ENCODE measurements around the gene USP15.
A peak's percentile ranks its signal among the peaks of the same experiment; 100 is the strongest.
"Not testable (repeated sequence)": the region's sequence is repeated elsewhere in the genome, so short reads cannot be mapped to it uniquely, and the experiment has no call there.

USP15 gene

DNA sequence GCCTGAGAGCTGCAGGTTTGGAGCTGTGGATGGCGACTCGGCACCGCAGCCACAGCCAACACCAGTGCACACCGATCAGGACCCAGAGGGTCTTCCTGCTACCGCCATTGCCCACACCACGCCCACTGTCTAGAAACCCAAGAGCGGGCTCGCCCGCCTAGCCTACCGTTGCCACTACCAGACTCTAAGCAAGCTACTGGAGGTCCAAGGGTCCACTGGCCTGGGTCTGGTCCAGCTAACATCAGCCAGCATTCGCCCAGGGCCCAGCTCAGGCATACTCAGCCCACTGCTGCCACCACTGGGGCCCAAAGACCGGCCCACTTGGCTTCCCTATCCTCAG, 175.9 kb downstream of the USP15 start:
- ChIA-PET POLR2A (no interaction called here), CTCF (interaction anchor here (0.9 to 6.1 kb wide), 19 partner anchors 8 to 633 kb away, joined by 3 to 161 read pairs (median 7); partner anchors contain the start of gene MON2)
- DNase-seq (ENCODE audit: extremely low spot score) = no peak
- TF ChIP-seq, protein P1, sequence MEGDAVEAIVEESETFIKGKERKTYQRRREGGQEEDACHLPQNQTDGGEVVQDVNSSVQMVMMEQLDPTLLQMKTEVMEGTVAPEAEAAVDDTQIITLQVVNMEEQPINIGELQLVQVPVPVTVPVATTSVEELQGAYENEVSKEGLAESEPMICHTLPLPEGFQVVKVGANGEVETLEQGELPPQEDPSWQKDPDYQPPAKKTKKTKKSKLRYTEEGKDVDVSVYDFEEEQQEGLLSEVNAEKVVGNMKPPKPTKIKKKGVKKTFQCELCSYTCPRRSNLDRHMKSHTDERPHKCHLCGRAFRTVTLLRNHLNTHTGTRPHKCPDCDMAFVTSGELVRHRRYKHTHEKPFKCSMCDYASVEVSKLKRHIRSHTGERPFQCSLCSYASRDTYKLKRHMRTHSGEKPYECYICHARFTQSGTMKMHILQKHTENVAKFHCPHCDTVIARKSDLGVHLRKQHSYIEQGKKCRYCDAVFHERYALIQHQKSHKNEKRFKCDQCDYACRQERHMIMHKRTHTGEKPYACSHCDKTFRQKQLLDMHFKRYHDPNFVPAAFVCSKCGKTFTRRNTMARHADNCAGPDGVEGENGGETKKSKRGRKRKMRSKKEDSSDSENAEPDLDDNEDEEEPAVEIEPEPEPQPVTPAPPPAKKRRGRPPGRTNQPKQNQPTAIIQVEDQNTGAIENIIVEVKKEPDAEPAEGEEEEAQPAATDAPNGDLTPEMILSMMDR (IDR thresholded peaks at IDR 0.05; ENCODE audit: control extremely low read depth, extremely low read depth, low read depth, missing control alignments) = no peak

DNA sequence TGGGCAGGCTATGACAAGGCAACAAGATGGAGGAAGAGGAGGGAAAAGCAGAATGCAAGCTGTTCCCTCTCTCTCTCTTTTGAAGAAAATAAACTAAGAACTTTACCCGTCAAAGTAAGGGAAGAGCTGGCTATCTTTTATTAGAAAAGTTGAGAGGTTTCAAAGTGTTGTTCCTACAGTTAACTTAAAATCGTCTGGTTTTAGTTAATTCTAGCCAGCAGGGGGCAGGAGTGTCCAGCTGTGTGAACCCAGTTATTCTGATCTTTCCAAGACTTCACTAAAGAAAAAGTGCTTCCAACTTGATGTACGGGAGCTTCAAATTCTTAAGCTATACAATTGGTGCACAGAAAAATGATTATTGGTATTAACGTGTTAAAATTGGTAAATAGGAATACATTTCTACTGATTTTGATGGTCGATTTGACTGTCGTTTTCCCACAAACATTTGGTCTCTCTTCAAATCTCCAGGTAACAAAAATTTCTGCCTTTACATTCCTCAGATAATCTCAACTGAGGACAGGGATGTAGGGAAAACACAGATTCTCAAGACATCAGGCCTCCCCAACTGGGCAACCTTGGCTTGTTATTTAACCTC, 178.0 kb downstream of the USP15 start:
- TF ChIP-seq, protein P1 (IDR thresholded peaks at IDR 0.05; ENCODE audit: control extremely low read depth, extremely low read depth, low read depth, missing control alignments) = peak; percentile 50
- POLR2A ChIA-PET = no interaction called here
- CTCF ChIA-PET = interaction anchor here (0.6 to 6.1 kb wide), 34 partner anchors 9 to 378 kb away, joined by 3 to 161 read pairs (median 5); partner anchors contain the start of gene MON2
- DNase-seq (ENCODE audit: extremely low spot score) = peak; percentile 51

DNA sequence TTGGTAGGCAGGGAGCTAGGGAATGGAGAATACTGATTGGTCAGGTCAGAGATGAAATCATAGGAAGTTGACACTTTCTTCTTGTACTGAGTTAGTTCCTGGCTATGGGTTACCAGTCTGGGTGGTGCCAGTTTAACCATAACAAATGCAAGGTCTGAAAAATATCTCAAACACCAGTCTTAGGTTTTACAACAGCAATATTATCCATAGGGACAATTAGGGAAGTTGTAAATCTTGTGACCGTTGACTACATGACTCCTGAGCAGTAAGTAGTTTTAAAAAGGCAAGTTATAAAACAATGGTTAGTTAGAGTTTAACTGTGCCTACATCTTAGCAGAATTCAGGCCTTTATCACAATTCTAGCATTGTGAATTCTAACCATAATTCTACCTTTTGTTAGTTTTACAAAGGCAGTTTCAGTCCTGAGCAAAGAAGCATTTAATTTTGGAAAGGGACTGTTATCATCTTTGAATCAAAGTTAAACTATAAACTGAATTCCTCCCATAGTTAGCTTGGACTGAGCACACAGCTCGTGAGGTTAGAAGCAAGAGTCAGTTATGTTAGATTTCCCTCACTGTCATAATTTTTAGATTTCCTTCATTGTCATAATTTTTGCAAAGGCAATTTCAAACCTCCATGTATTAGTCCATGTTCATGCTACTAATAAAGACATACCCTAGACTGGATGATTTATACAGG, 186.7 kb downstream of the USP15 start:
- CTCF ChIA-PET = interaction anchor here (1.2 to 2.6 kb wide), 5 partner anchors 9 to 45 kb away, joined by 3 to 14 read pairs (median 3); no protein-coding TSS in a partner anchor

DNA sequence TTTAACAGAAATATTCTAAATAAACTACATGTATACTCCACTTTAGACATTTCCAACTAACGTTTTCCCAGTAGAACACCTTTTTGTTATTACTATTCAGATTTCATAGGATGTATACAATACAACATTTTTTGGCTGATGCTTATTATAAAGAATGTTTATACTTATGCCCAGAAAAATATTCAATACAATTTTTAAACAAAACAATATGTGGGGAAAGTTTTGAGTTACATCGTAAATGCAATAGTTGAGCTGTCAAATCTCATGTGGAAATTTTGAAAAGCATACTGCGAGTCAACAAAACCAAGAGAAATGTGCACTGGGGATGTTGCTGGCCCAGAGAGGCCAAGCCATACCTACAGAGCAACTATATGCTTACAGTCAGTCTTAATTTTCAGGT, 188.2 kb downstream of the USP15 start:
- TF ChIP-seq, protein P1 (IDR thresholded peaks at IDR 0.05; ENCODE audit: control extremely low read depth, extremely low read depth, low read depth, missing control alignments) = no peak
- ChIA-PET POLR2A (no interaction called here), CTCF (interaction anchor here (1.2 to 2.6 kb wide), 3 partner anchors 8 to 11 kb away, joined by 3 to 14 read pairs (median 4); no protein-coding TSS in a partner anchor)
- DNase-seq (ENCODE audit: extremely low spot score) = no peak

More for the DNA sequence above, 186.7 kb downstream of the USP15 start:
- DNase-seq (ENCODE audit: extremely low spot score) = no peak
- POLR2A ChIA-PET = no interaction called here
- TF ChIP-seq, protein P1 (IDR thresholded peaks at IDR 0.05; ENCODE audit: control extremely low read depth, extremely low read depth, low read depth, missing control alignments) = no peak

DNA sequence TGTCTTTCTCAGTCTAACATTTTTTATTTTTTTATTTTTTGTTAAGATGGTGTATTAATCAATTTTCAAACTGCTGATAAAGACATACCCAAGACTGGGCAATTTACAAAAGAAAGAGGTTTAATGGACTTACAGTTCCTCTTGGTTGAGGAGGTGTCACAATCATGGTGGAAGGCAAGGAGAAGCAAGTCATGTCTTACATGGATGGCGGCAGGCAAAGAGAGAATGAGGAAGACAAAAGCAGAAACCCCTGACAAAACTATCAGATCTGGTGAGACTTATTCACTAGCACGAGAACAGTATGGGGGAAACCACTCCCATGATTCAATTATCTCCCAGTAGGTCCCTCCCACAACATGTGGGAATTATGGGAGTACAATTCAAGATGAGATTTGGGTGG, 195.2 kb downstream of the USP15 start:
- DNase-seq (ENCODE audit: extremely low spot score); POLR2A ChIA-PET: not testable (repeated sequence)
- CTCF ChIA-PET = interaction anchor here (0.6 to 1.6 kb wide), 3 partner anchors 8 to 20 kb away, joined by 3 to 5 read pairs (median 4); no protein-coding TSS in a partner anchor

DNA sequence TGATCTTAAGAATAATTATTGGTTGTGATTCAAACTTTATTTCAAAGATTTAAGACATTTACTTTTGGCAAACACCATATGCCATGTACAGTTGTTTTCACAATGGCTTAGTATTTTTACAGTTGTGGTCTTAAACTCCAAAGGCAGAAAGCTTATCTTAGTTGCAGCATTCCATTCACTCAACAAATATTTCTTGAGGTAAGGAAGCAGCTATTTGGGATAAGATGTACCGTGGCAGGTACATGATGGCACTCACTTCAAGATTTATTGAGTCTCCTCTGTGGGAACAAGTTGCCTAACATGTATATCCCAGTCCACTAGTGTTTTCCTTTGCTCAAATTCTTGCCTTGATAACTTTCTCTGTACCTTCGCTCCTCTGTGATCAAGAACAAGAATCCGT, 198.4 kb downstream of the USP15 start:
- TF ChIP-seq, protein P1 (IDR thresholded peaks at IDR 0.05; ENCODE audit: control extremely low read depth, extremely low read depth, low read depth, missing control alignments) = no peak
- no peak for DNase-seq (ENCODE audit: extremely low spot score)
- ChIA-PET CTCF (interaction anchor here (1.5 to 3.2 kb wide), 5 partner anchors 11 to 340 kb away, joined by 3 to 12 read pairs (median 5); no protein-coding TSS in a partner anchor), POLR2A (no interaction called here)

DNA sequence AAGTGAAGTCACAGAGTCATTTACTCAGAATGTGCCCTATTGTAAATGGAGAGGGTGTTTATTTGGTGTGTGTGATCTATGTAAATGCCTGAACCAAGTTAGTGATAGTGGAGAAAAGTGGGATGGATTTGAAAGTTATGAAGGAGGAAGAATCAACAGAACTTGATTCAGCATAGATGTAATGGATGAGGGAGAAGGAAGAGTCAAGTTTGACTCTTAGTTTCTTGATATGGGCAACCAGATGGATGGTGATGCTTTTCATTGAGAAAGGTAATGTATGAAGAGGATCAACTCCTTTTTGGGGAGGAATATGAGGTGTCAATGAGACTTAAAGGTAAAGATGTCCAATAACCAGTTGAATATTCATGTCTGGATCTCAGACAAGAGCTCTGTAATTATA, 199.8 kb downstream of the USP15 start:
- TF ChIP-seq, protein P1 (IDR thresholded peaks at IDR 0.05; ENCODE audit: control extremely low read depth, extremely low read depth, low read depth, missing control alignments) = no peak
- POLR2A ChIA-PET = no interaction called here

DNA sequence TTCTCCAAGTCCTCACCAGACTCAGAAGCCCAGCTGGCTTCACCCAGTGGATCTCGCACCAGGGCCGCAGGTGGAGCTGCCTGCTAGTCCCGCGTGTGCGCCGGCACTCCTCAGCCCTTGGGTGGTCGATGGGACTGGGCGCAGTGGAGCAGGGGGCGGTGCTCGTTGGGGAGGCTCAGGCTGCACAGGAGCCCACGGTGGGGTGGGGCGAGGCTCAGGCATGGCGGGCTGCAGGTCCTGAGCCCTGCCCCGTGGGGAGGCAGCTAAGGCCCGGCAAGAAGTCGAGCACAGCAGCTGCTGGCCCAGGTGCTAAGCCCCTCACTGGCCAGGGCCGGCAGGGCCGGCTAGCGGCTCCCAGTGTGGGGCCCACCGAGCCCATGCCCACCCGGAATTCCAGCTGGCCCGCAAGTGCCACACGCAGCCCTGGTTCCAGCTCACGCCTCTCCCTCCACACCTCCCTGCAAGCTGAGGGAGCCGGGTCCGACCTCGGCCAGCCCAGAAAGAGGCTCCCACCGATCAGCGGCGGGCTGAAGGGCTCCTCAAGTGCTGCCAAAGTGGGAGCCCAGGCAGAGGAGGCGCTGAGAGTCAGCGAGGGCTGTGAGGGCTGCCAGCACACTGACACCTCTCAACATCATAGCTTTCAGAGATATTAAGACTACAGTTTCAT, 201.1 kb downstream of the USP15 start:
- DNase-seq (ENCODE audit: extremely low spot score); POLR2A ChIA-PET: not testable (repeated sequence)
- CTCF ChIA-PET = interaction anchor here (0.9 to 2.1 kb wide), 5 partner anchors 8 to 25 kb away, joined by 3 to 9 read pairs (median 3); no protein-coding TSS in a partner anchor

More for the DNA sequence above, 199.8 kb downstream of the USP15 start:
- DNase-seq (ENCODE audit: extremely low spot score) = no peak
- CTCF ChIA-PET = interaction anchor here (2.1 kb wide), 1 partner anchor 24 kb away, joined by 7 read pairs; no protein-coding TSS in a partner anchor

DNA sequence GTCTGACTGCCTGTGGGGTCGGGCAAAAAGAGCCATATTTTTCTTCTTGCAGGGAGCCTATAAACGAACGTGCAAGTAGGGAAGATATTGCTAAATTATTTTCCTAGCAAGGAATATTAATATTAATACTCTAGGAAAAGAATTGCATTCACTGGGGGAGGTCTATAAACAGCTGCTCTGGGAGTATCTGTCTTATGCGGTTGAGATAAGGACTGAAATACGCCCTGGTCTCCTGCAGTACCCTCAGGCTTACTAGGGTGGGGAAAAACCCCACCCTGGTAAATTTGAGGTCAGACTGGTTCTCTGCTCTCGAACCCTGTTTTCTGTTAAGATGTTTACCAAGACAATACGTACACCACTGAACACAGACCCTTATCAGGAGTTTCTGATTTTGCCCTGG, 203.0 kb downstream of the USP15 start:
- DNase-seq (ENCODE audit: extremely low spot score); POLR2A ChIA-PET; CTCF ChIA-PET: not testable (repeated sequence)
